ENCODE measurements around the gene AFMID.

GRCh38 chr17:78154903-78155811 is 32.0 kb upstream of the AFMID start:
- TF ChIP-seq EZH2 (IDR thresholded peaks at IDR 0.05; ENCODE audit: borderline replicate concordance, insufficient read depth, low read depth, low read length, poor library complexity, severe bottlenecking), result no peak
- TF ChIP-seq CTCF (IDR thresholded peaks at IDR 0.05), result no peak
